ENCODE measurements around the gene CCDC18. TPM values are rescaled to one million over a fixed set of nuclear protein-coding genes. Genes with fewer than 3 reads are reported as not detected.
A peak's percentile ranks its signal among the peaks of the same experiment; 100 is the strongest.

The CCDC18 gene
- 11.6 and 17.1 TPM in 2 replicates for total RNA-seq

DNA sequence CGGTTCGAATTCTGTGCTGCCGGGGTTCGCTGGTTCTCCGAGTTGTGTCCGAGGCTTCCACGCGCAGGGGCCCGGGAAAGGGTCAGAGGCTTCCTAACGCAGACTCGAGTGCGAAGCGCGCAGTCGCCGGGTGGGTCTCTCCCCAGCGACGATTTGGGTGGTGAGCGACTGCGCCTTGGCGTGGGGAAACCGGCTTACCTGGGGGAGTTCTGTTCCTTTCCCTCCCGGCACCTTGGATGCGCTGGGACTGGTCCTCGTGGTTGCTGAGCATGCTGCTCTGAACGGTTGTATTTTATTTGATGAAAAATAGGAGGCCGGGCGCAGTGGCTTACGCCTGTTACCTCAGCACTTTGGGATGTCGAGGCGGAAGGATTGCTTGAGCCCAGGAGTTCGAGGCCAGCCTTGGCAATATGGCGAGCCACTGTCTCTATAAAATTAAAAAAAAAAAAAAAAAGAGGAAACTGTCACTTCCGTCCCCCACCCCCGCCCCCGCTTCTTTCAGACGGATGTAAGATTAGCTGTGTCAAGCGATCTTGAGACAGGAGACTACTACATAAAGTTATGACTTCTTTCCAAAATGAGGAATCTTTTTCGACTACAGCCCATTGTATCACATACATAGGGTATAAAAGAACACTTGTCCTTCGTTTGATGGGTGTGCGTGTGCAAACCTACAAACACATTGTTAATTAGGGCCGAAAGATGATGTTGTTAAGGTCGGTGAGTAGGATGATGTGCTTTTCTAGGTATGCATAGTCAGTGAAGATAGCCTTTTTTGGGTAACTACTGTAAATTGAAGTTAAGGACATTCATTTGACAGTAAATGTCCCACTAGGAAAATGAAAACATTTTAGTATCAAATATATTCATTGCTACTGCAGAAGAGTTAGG is at the start of gene CCDC18:
CCDC18 (plus strand) TSS at position 2 of the 891 bp plus-strand sequence. CDS start 2,638 bp downstream, outside the sequence.
- DNase-seq (ENCODE audit: low spot score): peak; percentile 10
- no peaks in the 10 kb centered on the region for H3K27me3 Mint-ChIP-seq (ENCODE audit: insufficient read depth)
- peaks cover 21% of the 10 kb centered on the region for H3K36me3 Mint-ChIP-seq (ENCODE audit: low read depth)
- peak within 1 kb of the TSS; percentile 93 for H3K4me3 Mint-ChIP-seq
- intact Hi-C loops (cut with micrococcal nuclease): loop anchor here (1.0 to 10.0 kb wide), 12 partner anchors 10 to 697 kb away; partner anchors contain the start of genes GFI1, MTF2 and RPL5
- H3K27ac Mint-ChIP-seq: peak within 1 kb of the TSS; percentile 96
- H3K9me3 Mint-ChIP-seq: peaks cover 3% of the 10 kb centered on the region
- H3K4me1 Mint-ChIP-seq (ENCODE audit: low read depth): peaks cover 59% of the 10 kb centered on the region

- Mint-ChIP-seq H3K36me3 (ENCODE audit: low read depth) (peaks cover 18% of the 10 kb centered on the region), H3K27me3 (ENCODE audit: insufficient read depth) (no peaks in the 10 kb centered on the region)
- intact Hi-C loops (cut with micrococcal nuclease): no loop called here
Observed at GRCh38 chr1:93132638-93133037, 47.9 kb upstream of the CCDC18 start.

DNA sequence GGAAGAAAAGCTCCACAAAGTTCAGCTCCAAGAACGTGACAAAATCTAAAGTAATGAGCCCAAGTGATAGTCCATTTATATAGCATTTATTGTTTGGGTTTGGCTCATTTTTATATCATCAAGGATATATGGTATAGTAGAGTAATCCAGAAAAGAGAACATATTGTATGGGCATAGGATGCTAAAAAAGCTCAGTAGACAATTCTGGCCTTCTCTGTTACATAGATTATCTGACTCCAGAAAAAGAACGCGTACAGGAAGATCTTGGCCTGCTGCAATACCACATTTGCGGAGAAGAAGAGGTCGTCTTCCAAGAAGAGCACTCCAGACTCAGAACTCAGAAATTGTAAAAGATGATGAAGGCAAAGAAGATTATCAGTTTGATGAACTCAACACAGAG is 44.1 kb upstream of the CCDC18 start:
- Mint-ChIP-seq H3K27ac (peak overlapping the region; percentile 6), H3K27me3 (ENCODE audit: insufficient read depth) (no peaks in the 10 kb centered on the region), H3K4me1 (ENCODE audit: low read depth) (peaks cover 7% of the 10 kb centered on the region), H3K36me3 (ENCODE audit: low read depth) (peaks cover 20% of the 10 kb centered on the region), H3K4me3 (no peak overlapping the region), H3K9me3 (no peaks in the 10 kb centered on the region)
- intact Hi-C loops (cut with micrococcal nuclease): no loop called here
- no peak for DNase-seq (ENCODE audit: low spot score)

More at GRCh38 chr1:93132638-93133037, 47.9 kb upstream of the CCDC18 start:
- Mint-ChIP-seq H3K27ac (no peak overlapping the region), H3K4me1 (ENCODE audit: low read depth) (peaks cover 7% of the 10 kb centered on the region), H3K9me3 (no peaks in the 10 kb centered on the region), H3K4me3 (no peak overlapping the region)
- DNase-seq (ENCODE audit: low spot score): no peak

DNA sequence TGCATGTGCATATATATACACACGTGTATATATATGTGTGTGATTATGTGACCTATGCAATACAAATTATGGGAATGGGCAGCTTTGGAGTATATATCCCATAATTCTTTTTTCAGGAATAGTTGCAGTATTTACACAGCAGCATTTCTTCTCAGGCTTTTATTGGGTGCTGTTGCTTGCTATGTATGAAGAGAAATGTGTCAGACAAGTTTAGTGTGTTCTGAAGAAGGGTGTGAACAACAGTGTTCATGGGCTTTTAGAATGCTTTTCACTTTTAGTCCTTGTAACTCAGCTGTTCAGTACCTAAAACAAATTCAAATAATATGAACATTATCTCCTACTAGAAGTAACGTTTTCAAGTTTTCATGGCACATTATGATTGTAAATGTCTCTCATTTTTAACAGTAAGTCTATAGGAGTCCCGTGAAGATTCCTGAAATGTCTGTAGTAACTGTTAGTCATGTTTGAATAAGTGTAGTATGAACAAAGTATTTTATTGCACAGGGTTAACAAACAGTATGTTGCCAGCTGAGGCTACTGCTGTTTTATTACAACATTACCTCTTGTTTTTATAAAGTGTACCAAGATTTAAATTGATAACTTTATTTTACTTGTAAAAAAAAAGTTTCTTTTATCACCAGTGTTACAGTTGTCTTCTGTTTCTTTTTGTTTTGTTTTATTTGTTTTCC is 42.8 kb upstream of the CCDC18 start:
- no peak for DNase-seq (ENCODE audit: low spot score)
- Mint-ChIP-seq H3K4me1 (ENCODE audit: low read depth) (peaks cover 17% of the 10 kb centered on the region), H3K27me3 (ENCODE audit: insufficient read depth) (no peaks in the 10 kb centered on the region), H3K36me3 (ENCODE audit: low read depth) (peaks cover 27% of the 10 kb centered on the region), H3K4me3 (no peak overlapping the region), H3K9me3 (no peaks in the 10 kb centered on the region), H3K27ac (no peak overlapping the region)
- intact Hi-C loops (cut with micrococcal nuclease): no loop called here

DNA sequence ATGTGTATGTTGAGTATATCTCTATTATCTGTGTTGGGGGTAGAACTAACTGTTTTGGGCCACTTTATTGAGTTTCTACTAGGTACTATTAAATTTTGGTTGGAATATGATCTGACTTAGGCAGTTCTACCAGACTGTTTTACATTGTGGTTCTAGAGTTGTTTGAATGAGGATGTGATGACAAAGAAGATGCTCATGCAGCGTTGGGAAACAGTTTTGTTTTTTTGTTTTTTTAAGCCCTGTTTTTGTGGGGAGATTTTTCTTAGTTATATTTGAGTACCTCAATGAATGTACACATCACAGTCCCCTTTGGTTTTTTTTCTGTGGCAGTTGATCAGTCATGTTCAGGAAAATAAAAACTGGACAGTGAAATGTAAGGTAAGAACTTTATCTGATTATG is 40.4 kb upstream of the CCDC18 start:
- DNase-seq (ENCODE audit: low spot score): no peak
- intact Hi-C loops (cut with micrococcal nuclease): no loop called here
- Mint-ChIP-seq H3K4me3 (no peak overlapping the region), H3K27ac (no peak overlapping the region), H3K36me3 (ENCODE audit: low read depth) (peaks cover 25% of the 10 kb centered on the region), H3K4me1 (ENCODE audit: low read depth) (peaks cover 17% of the 10 kb centered on the region), H3K9me3 (no peaks in the 10 kb centered on the region), H3K27me3 (ENCODE audit: insufficient read depth) (no peaks in the 10 kb centered on the region)

- Mint-ChIP-seq H3K27ac (no peak overlapping the region), H3K4me3 (no peak overlapping the region), H3K36me3 (ENCODE audit: low read depth) (peaks cover 17% of the 10 kb centered on the region), H3K4me1 (ENCODE audit: low read depth) (peaks cover 10% of the 10 kb centered on the region), H3K27me3 (ENCODE audit: insufficient read depth) (no peaks in the 10 kb centered on the region), H3K9me3 (no peaks in the 10 kb centered on the region)
- no peak for DNase-seq (ENCODE audit: low spot score)
- intact Hi-C loops (cut with micrococcal nuclease): no loop called here
Observed at GRCh38 chr1:93142161-93142560, 38.4 kb upstream of the CCDC18 start.

- Mint-ChIP-seq H3K27ac (no peak overlapping the region), H3K27me3 (ENCODE audit: insufficient read depth) (no peaks in the 10 kb centered on the region), H3K4me1 (ENCODE audit: low read depth) (peaks cover 10% of the 10 kb centered on the region), H3K4me3 (no peak overlapping the region), H3K9me3 (no peaks in the 10 kb centered on the region), H3K36me3 (ENCODE audit: low read depth) (peaks cover 26% of the 10 kb centered on the region)
- DNase-seq (ENCODE audit: low spot score): no peak
- intact Hi-C loops (cut with micrococcal nuclease): no loop called here
Observed at GRCh38 chr1:93143136-93143535, 37.4 kb upstream of the CCDC18 start.

DNA sequence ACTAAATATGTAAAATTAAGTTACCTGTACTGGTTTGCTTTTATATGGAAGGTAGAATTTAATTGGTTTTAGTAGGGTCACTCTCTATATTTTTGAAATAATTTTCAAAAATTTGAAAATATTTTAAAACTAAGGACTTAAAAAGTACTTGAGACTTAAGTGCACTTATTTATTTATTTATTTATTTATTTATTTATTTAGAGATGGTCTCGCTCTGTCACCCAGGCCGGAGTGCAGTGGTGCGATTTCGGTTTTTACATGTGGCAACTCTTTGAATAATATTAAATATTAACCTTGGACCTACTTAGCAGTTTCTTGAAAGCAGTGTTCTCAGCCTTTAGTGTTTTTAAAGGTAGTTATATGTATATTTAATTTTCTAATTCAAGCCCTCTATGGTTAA is 36.8 kb upstream of the CCDC18 start:
- no peak for DNase-seq (ENCODE audit: low spot score)
- Mint-ChIP-seq H3K4me1 (ENCODE audit: low read depth) (peaks cover 10% of the 10 kb centered on the region), H3K9me3 (no peaks in the 10 kb centered on the region), H3K4me3 (no peak overlapping the region), H3K27ac (no peak overlapping the region), H3K27me3 (ENCODE audit: insufficient read depth) (no peaks in the 10 kb centered on the region), H3K36me3 (ENCODE audit: low read depth) (peaks cover 28% of the 10 kb centered on the region)
- intact Hi-C loops (cut with micrococcal nuclease): no loop called here

- no peaks in the 10 kb centered on the region for H3K9me3 Mint-ChIP-seq
- H3K27me3 Mint-ChIP-seq (ENCODE audit: insufficient read depth): no peaks in the 10 kb centered on the region
- H3K4me3 Mint-ChIP-seq: no peak overlapping the region
- H3K27ac Mint-ChIP-seq: no peak overlapping the region
- no peaks in the 10 kb centered on the region for H3K4me1 Mint-ChIP-seq (ENCODE audit: low read depth)
- DNase-seq (ENCODE audit: low spot score): no peak
- intact Hi-C loops (cut with micrococcal nuclease): no loop called here
- peaks cover 31% of the 10 kb centered on the region for H3K36me3 Mint-ChIP-seq (ENCODE audit: low read depth)
Observed at GRCh38 chr1:93148001-93148400, 32.5 kb upstream of the CCDC18 start.

DNA sequence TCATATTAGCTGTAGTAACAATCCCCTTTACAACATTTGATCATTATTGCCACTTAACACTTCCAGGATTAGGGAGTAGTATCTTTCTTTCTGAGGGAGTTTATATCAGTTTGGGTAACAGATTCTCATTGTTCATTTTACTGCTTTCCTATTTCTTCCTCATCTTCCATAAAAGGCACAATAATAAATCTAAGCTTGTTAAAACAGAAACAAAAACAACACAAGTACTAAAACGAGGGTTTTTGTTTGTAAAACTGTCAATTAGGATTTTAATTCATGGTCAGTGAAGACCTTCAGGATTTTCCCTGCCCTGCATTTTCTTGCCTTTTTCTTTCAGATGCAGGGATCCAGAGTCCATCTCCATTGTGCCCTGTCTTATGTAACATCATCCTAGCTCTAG is 29.8 kb upstream of the CCDC18 start:
- Mint-ChIP-seq H3K27me3 (ENCODE audit: insufficient read depth) (no peaks in the 10 kb centered on the region), H3K4me1 (ENCODE audit: low read depth) (peaks cover 9% of the 10 kb centered on the region), H3K4me3 (no peak overlapping the region), H3K27ac (no peak overlapping the region), H3K36me3 (ENCODE audit: low read depth) (peaks cover 37% of the 10 kb centered on the region), H3K9me3 (no peaks in the 10 kb centered on the region)
- intact Hi-C loops (cut with micrococcal nuclease): no loop called here
- DNase-seq (ENCODE audit: low spot score): no peak

DNA sequence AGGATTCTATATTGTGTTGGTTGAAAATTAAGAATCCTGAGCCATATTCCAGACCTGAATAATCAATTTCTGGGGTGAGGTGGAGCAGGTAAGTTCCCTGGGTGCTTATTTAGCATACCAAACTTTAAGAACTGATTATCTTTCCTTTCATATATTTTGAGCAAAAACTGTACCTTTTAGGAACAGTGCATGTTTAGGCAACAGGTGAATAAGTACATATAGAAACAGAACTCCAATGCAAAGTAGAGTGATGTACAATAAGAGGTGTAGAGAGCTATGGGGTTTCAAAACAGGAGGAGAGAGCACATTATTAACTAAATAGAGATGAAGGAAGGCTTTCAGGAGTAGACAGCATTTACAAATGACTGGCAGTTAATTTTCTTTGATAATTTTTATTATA is 29.1 kb upstream of the CCDC18 start:
- DNase-seq (ENCODE audit: low spot score): no peak
- H3K4me1 Mint-ChIP-seq (ENCODE audit: low read depth): peaks cover 15% of the 10 kb centered on the region
- H3K4me3 Mint-ChIP-seq: no peak overlapping the region
- intact Hi-C loops (cut with micrococcal nuclease): no loop called here
- H3K27ac Mint-ChIP-seq: no peak overlapping the region
- H3K9me3 Mint-ChIP-seq: no peaks in the 10 kb centered on the region
- peaks cover 41% of the 10 kb centered on the region for H3K36me3 Mint-ChIP-seq (ENCODE audit: low read depth)
- H3K27me3 Mint-ChIP-seq (ENCODE audit: insufficient read depth): no peaks in the 10 kb centered on the region

GRCh38 chr1:93152835-93153234 is 27.7 kb upstream of the CCDC18 start:
- peaks cover 34% of the 10 kb centered on the region for H3K36me3 Mint-ChIP-seq (ENCODE audit: low read depth)
- peaks cover 15% of the 10 kb centered on the region for H3K4me1 Mint-ChIP-seq (ENCODE audit: low read depth)
- H3K27ac Mint-ChIP-seq: no peak overlapping the region

DNA sequence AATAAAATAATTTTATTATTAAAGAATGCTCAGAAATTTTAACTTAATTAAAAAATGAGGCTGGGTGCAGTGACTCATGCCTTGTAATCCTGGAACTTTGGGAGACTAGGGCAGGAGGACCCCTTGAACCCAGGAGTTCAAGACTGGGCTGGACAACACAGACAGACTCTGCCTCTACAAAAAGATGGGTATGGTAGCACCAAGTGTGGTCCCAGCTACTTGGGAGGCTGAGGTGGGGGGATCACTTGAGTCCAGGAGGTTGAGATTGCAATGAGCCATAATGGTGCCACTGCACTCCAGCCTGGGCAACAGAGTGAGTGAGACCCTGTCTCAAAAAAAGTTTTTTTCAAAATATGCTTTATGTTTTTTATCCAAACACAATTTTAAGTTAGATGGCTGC is 25.6 kb upstream of the CCDC18 start:
- Mint-ChIP-seq H3K27ac (no peak overlapping the region), H3K36me3 (ENCODE audit: low read depth) (peaks cover 28% of the 10 kb centered on the region), H3K4me3 (no peak overlapping the region), H3K9me3 (no peaks in the 10 kb centered on the region), H3K4me1 (ENCODE audit: low read depth) (peaks cover 15% of the 10 kb centered on the region), H3K27me3 (ENCODE audit: insufficient read depth) (no peaks in the 10 kb centered on the region)
- DNase-seq (ENCODE audit: low spot score): no peak
- intact Hi-C loops (cut with micrococcal nuclease): loop anchor here (1.0 kb wide), 1 partner anchor 24 kb away; no protein-coding TSS in a partner anchor

More at GRCh38 chr1:93152835-93153234, 27.7 kb upstream of the CCDC18 start:
- Mint-ChIP-seq H3K4me3 (no peak overlapping the region), H3K9me3 (no peaks in the 10 kb centered on the region), H3K27me3 (ENCODE audit: insufficient read depth) (no peaks in the 10 kb centered on the region)
- DNase-seq (ENCODE audit: low spot score): no peak
- intact Hi-C loops (cut with micrococcal nuclease): no loop called here

Data from activated T-helper 1 cell treated with anti-CD3 and anti-CD28 coated beads, Interleukin-12 subunit alpha, Interleukin-12 subunit beta, Interleukin-2, Interleukin-4 antibody, amounts not matched to agents 30 ng/mL and 10 ng/mL and 1 ng/mL, durations not matched to agents 14 hours and 24 hours and 36 hours (primary cell).